ENCODE results near the gene S100A1.

Gene S100A1

GRCh38 chr1:153640861-153641260 is 12.6 kb downstream of the S100A1 start:
- H3K4me3 ChIP-seq (ENCODE audit: low read depth, low read length), result no peak overlapping the region
- in situ Hi-C loops (cut with HindIII; ENCODE audit: low sequenced_read_pairs), result no loop called here
- no peak for TF ChIP-seq CTCF (IDR thresholded peaks at IDR 0.05; ENCODE audit: low read depth, low read length, missing control alignments)
- DNase-seq (ENCODE audit: low read depth), result no peak

DNA sequence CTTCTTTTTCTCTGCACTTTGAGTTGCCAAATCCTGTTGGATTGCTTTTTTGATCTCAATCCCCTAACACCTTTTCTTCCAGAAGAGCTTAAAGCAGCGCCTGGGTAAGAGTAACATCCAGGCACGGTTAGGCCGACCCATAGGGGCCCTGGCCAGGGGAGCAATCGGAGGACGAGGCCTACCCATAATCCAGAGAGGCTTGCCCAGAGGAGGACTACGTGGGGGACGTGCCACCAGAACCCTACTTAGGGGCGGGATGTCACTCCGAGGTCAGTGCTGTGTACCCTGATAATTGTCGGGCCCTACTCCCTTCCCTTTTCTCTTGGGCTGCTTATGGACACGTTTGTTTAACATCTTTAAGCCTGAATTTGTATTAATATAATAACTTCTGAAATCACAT is 13.9 kb downstream of the S100A1 start:
- no peak for DNase-seq (ENCODE audit: low read depth)
- in situ Hi-C loops (cut with HindIII; ENCODE audit: low sequenced_read_pairs), result no loop called here
- no peak overlapping the region for H3K4me3 ChIP-seq (ENCODE audit: low read depth, low read length)
- no peak for TF ChIP-seq CTCF (IDR thresholded peaks at IDR 0.05; ENCODE audit: low read depth, low read length, missing control alignments)

GRCh38 chr1:153643100-153643499 is 14.9 kb downstream of the S100A1 start:
- no peak overlapping the region for H3K4me3 ChIP-seq (ENCODE audit: low read depth, low read length)
- in situ Hi-C loops (cut with HindIII; ENCODE audit: low sequenced_read_pairs), result no loop called here
- no peak for TF ChIP-seq CTCF (IDR thresholded peaks at IDR 0.05; ENCODE audit: low read depth, low read length, missing control alignments)
- DNase-seq (ENCODE audit: low read depth), result no peak

GRCh38 chr1:153643816-153644215 is 15.6 kb downstream of the S100A1 start:
- no peak overlapping the region for H3K4me3 ChIP-seq (ENCODE audit: low read depth, low read length)
- TF ChIP-seq CTCF (IDR thresholded peaks at IDR 0.05; ENCODE audit: low read depth, low read length, missing control alignments), result no peak
- in situ Hi-C loops (cut with HindIII; ENCODE audit: low sequenced_read_pairs), result no loop called here
- DNase-seq (ENCODE audit: low read depth), result no peak

DNA sequence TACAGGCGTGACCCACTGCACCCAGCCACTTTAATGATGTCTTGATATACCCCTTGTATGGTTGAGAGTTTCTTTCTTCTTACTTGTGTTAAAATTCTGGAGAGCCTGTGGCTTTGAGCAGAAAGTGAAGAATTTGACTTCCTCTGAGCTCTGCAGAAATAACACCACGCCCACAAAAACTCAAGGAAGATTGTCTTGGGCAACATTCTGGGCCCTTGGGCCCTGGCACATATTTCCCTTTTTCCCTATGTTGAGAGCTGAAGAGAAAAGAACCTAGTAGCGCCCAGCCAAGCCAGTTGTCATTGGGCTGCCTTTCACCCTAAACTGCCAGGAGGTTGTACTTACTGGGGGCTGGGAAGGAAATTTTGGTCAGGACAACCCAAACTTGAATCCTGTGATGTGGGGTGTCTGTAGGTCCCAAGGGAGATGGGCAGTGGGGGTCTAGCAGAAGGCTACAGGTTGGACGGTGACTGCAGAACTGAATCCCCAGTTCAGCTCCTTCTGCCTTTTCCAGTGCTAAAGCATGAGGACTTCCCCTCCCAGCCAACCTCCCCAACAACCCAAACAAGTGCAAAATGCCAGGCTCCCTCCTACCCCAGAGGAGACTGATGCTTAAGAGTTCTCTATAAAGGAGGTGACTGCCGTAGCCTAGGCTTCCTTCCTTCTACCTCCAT is 18.6 kb downstream of the S100A1 start:
- no peak overlapping the region for H3K4me3 ChIP-seq (ENCODE audit: low read depth, low read length)
- DNase-seq (ENCODE audit: low read depth), result no peak
- in situ Hi-C loops (cut with HindIII; ENCODE audit: low sequenced_read_pairs), result no loop called here
- TF ChIP-seq CTCF (IDR thresholded peaks at IDR 0.05; ENCODE audit: low read depth, low read length, missing control alignments), result no peak

GRCh38 chr1:153647346-153647714 is 19.1 kb downstream of the S100A1 start:
- H3K4me3 ChIP-seq (ENCODE audit: low read depth, low read length), result no peak overlapping the region
- in situ Hi-C loops (cut with HindIII; ENCODE audit: low sequenced_read_pairs), result no loop called here
- no peak for DNase-seq (ENCODE audit: low read depth)
- TF ChIP-seq CTCF (IDR thresholded peaks at IDR 0.05; ENCODE audit: low read depth, low read length, missing control alignments), result no peak
